ENCODE results near the gene MYT1. TPM values are rescaled to one million over a fixed set of nuclear protein-coding genes. Genes with fewer than 3 reads are reported as not detected.

Gene MYT1
- polyA plus RNA-seq, 1 experiment = not detected

GRCh38 chr20:64214952-64215351, 50.7 kb downstream of the MYT1 start:
- Histone ChIP-seq H3K4me3 (ENCODE audit: low read depth, low read length) (no peak overlapping the region), H3K27me3 (ENCODE audit: control insufficient read depth, insufficient read depth, low read length) (peaks cover 54% of the 10 kb centered on the region), H3K9me3 (ENCODE audit: control insufficient read depth, insufficient read depth, low read length) (no peaks in the 10 kb centered on the region), H3K27ac (ENCODE audit: low read depth, low read length) (no peak overlapping the region)
- POLR2A ChIA-PET = interaction anchor here (0.6 to 1.5 kb wide), 2 partner anchors 10 to 41 kb away, joined by 3 to 4 read pairs; no protein-coding TSS in a partner anchor
- TF ChIP-seq, protein P1, sequence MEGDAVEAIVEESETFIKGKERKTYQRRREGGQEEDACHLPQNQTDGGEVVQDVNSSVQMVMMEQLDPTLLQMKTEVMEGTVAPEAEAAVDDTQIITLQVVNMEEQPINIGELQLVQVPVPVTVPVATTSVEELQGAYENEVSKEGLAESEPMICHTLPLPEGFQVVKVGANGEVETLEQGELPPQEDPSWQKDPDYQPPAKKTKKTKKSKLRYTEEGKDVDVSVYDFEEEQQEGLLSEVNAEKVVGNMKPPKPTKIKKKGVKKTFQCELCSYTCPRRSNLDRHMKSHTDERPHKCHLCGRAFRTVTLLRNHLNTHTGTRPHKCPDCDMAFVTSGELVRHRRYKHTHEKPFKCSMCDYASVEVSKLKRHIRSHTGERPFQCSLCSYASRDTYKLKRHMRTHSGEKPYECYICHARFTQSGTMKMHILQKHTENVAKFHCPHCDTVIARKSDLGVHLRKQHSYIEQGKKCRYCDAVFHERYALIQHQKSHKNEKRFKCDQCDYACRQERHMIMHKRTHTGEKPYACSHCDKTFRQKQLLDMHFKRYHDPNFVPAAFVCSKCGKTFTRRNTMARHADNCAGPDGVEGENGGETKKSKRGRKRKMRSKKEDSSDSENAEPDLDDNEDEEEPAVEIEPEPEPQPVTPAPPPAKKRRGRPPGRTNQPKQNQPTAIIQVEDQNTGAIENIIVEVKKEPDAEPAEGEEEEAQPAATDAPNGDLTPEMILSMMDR (IDR thresholded peaks at IDR 0.05; ENCODE audit: low read depth, low read length) = no peak
- CTCF ChIA-PET = no interaction called here
- no peak for DNase-seq (ENCODE audit: low read depth, low spot score)

- TF ChIP-seq, protein P1 (IDR thresholded peaks at IDR 0.05; ENCODE audit: low read depth, low read length) = no peak
- POLR2A ChIA-PET = interaction anchor here (1.5 kb wide), 1 partner anchor 8 kb away, joined by 3 read pairs; no protein-coding TSS in a partner anchor
- H3K9me3 ChIP-seq (ENCODE audit: control insufficient read depth, insufficient read depth, low read length) = no peaks in the 10 kb centered on the region
- no peak overlapping the region for H3K27ac ChIP-seq (ENCODE audit: low read depth, low read length)
- DNase-seq (ENCODE audit: low read depth, low spot score) = no peak
- CTCF ChIA-PET = no interaction called here
- peaks cover 49% of the 10 kb centered on the region for H3K27me3 ChIP-seq (ENCODE audit: control insufficient read depth, insufficient read depth, low read length)
- H3K4me3 ChIP-seq (ENCODE audit: low read depth, low read length) = no peak overlapping the region
Measured at GRCh38 chr20:64216036-64216435, 51.8 kb downstream of the MYT1 start.

GRCh38 chr20:64216910-64217309, 52.7 kb downstream of the MYT1 start:
- H3K9me3 ChIP-seq (ENCODE audit: control insufficient read depth, insufficient read depth, low read length) = no peaks in the 10 kb centered on the region

DNA sequence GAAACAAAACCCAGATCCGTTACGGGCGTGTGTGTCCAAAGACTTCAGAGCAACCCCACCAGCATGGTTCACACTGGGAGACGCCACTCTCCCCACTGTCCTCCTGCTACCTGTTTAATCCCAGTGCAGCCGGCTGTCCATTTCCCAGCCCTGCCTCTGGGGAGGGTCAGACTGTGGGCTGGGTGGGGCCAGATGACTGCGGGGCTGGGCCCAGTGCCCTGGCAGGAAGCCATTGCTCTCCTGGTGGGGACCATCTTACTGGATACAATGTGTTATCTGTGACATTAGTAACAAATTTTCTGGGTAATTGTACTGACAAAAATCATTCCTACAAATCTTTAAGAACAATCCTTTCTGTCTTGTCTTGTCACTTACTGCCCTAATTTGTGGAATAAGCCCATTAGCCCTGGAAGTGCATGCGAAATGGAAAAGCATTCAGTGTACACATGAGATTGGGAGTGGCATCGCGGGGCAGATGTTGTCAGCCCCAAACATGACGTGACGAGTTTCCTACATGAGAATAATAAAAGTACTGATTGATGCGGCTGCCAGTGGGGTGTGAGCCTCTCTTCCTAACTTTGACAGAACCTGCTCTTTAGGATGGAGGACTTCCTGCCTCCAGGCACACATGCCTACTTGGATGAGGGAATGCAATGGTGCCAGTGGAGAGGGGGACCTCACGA, 53.4 kb downstream of the MYT1 start:
- no peak for DNase-seq (ENCODE audit: low read depth, low spot score)
- no peak overlapping the region for H3K27ac ChIP-seq (ENCODE audit: low read depth, low read length)
- ChIA-PET CTCF (no interaction called here), POLR2A (no interaction called here)
- TF ChIP-seq, protein P1 (IDR thresholded peaks at IDR 0.05; ENCODE audit: low read depth, low read length) = no peak
- H3K9me3 ChIP-seq (ENCODE audit: control insufficient read depth, insufficient read depth, low read length) = no peaks in the 10 kb centered on the region
- H3K4me3 ChIP-seq (ENCODE audit: low read depth, low read length) = no peak overlapping the region
- H3K27me3 ChIP-seq (ENCODE audit: control insufficient read depth, insufficient read depth, low read length) = peaks cover 41% of the 10 kb centered on the region

More at GRCh38 chr20:64216910-64217309, 52.7 kb downstream of the MYT1 start:
- DNase-seq (ENCODE audit: low read depth, low spot score) = no peak
- H3K27ac ChIP-seq (ENCODE audit: low read depth, low read length) = no peak overlapping the region
- CTCF ChIA-PET = no interaction called here
- no peak overlapping the region for H3K4me3 ChIP-seq (ENCODE audit: low read depth, low read length)
- TF ChIP-seq, protein P1 (IDR thresholded peaks at IDR 0.05; ENCODE audit: low read depth, low read length) = no peak
- peaks cover 41% of the 10 kb centered on the region for H3K27me3 ChIP-seq (ENCODE audit: control insufficient read depth, insufficient read depth, low read length)
- POLR2A ChIA-PET = no interaction called here

DNA sequence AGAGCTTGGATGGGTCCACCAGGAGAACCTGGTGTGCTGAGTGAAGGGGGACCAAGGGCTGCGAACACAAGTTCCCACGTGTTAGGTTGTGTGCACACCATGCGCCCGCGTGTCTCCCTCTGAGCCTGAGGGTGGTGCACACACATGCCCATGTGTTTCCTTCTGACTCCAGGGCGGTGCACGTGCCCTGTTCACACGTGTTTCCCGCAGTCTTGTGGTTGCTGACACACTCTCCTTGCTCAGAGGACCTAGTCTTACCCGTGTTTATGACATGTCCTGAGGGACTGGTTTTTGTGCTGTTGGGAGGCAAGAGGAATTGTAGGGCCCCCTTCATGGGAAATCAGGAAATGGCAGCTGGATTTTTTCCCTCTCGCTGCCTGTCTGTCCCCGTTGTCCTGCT, 55.0 kb downstream of the MYT1 start:
- ChIA-PET CTCF (no interaction called here), POLR2A (no interaction called here)
- no peak for DNase-seq (ENCODE audit: low read depth, low spot score)
- H3K9me3 ChIP-seq (ENCODE audit: control insufficient read depth, insufficient read depth, low read length) = no peaks in the 10 kb centered on the region
- TF ChIP-seq, protein P1 (IDR thresholded peaks at IDR 0.05; ENCODE audit: low read depth, low read length) = no peak
- no peak overlapping the region for H3K27ac ChIP-seq (ENCODE audit: low read depth, low read length)
- no peak overlapping the region for H3K4me3 ChIP-seq (ENCODE audit: low read depth, low read length)
- H3K27me3 ChIP-seq (ENCODE audit: control insufficient read depth, insufficient read depth, low read length) = peaks cover 32% of the 10 kb centered on the region

Measured in AG04450 (cell line).